HG02870 (cell line): ENCODE measurements around the gene PRUNE2.

Experiments
- ATAC-seq: cut with Tn5 transposase; IDR thresholded peaks from one replicate; pipeline ENCODE4 v1.9.1; 2021; ENCODE audit warnings: mild to moderate bottlenecking, moderate library complexity; ENCODE audit not compliant: unreplicated experiment

The PRUNE2 gene

DNA sequence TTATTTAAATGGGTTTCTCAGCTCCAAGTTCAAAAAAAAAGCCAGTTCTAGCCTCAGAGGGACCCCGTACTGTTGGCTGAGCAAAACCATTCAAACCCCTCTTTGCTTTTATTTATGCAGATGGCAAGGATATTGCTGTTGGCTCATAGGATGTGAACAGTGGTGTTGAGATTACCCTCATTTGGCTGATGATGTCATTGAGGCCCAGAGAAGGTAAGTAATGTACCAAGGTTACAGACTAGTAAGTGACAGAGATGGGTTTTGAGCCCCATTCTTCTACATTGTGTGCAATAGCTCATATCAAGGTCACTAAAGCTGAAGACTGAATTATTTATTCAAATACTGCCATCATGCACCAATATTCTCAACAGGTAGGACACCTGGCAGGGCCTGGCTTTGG lies 263.8 kb downstream of the PRUNE2 start:
- ATAC-seq = no peak

DNA sequence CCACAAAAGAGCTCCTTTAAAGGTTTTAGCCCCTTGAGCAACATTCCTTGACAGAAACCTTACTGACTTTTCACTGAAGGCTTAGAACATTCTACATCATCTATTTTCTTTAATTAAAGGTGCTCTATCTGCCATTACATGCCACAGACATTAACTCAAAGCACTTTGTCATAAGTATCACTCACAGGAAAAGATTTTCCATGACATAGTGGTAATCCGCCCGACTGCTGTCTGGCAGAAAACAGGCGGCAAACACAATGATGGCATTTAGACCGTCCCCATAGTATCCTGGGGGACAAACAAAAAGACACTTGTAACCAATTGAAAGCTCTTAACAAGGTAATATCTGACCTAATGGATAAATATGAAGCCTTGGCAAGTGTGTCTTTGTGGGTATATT lies 267.9 kb downstream of the PRUNE2 start:
- no peak for ATAC-seq

DNA sequence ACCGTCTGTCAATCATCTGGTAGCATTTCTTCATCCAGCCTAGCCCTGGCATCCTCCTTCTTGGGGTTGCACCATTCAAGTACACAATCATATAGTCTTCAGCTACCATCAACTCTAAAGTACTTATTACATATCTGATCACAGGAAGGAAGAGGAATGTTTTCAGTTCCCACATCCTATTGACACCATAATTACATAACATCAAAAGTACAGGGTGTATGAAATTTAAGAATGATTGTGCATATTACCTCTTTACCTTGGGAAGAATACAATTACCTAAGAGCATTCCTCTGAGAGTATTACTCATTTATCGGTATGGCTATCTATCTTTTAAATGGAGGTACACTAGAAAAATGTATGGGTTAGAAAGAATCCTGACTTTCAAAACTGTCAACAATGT lies 268.5 kb downstream of the PRUNE2 start:
- no peak for ATAC-seq

DNA sequence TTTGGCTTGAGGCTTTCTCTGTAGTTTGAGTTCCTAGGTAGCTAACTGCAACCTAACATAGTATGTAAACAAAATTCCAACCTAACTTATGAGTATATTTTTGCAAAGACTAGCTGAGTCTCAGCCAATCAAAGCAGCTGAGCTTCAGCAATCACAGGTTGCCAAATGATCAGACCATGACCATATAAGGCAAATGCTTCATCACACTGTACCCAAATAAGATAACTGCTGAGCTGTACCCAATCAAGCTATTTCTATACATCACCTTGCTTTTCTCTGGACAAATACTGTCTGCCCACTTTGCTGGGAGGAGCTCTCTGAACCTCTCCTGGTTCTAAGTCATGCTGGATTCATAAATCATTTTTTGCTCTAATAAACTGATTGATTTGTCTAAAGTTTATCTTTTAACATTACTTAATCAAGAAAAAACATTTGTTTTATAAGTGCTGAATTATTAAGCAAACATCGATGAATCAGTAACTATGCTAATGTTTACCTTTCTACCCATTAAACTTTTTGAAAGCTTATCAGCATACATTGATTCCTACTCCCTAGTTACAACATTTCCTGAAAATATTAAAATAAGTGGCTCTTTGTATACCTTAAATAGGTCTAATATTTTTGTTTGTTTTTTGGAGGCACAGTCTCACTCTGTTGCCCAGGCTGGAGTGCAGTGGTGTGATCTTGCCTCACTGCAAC lies 271.4 kb downstream of the PRUNE2 start:
- no peak for ATAC-seq

DNA sequence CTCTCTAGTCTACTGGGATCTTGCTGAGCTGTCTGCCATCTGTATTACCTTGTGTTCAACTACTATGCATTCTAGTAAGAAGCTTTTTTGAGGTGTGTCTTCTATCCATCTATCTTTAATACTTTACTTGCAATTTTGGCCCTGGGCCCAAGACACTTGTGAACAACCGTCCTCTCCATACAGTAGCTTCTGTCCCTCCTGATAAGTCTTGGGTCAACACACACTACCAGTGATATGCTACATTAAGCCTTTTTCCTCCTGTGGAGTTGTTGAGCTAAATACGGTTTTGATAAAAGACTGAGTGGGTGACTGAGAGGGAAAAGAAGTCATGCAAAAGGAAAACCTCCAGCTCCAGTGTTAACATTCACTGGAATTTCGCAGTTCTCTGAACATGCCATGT lies 275.0 kb downstream of the PRUNE2 start:
- ATAC-seq = no peak

DNA sequence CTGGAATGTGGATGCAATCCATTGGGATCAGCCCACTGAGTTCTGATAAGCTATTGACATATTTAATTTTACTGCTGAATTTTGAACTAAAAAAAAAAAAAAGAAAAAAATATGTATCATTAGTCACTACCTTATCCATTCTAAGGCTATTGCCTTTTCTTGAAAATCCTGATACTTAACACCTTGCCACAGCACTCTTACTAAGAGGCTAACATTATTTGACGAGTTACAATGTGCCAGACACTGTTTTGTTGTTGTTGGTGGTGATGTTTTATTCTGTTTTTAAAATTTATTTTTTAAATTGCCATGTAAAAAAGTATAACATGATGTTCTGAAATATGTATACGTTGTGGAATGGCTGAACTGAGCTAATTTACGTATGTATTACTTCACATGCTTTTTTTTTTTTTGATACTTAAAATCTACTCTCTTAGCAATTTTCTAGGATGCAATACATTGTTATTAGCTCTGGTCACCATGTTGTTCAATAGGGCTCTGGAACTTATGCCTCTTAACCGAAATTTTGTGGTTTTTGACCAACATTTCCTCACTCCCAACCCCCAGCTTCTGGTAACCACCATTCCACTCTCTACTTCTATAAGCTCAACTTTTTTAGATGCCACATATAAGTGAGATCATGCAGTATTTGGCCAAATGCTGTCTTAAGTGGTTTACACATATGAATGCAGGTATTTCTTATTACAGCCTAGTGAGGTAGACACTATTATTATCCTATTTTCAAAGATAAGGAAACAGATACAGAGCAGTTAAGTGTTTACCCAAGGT lies 276.5 kb downstream of the PRUNE2 start:
- ATAC-seq = no peak

DNA sequence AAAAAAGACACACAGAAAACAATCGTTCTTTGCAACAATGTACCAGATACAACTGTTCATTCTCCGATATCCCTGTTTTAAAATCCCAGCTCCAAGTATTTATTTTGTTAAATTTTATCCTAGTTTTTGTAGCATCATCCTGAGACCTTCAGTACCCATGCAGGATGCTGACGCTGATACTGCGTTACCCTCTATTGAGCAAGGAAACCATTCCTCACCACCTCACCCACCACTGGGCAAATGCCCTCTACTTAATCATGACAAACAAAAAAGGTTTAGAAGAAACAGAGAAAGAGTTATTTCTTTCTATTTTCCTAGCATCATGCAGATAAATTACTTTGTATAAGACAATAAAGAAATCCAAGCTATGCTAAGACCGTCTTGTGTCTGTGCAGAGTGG lies 277.8 kb downstream of the PRUNE2 start:
- ATAC-seq = no peak

DNA sequence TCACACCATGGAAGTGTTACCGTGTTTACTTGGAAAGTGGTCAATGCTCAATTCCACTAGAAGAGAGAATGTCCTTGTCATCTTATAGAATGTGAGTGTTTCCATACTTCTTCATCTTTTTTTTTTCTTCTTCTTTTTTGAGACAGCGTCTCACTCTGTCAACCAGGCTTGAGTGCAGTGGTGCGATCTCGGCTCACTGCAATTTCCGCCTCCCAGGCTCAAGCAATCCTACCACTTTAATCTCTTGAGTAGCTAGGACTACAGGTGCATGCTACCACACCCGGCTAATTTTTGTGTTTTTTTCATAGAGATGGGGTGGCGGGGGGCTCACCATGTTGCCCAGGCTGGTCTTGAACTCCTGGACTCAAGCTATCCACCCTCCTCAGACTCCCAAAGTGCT lies 278.9 kb downstream of the PRUNE2 start:
- no peak for ATAC-seq

DNA sequence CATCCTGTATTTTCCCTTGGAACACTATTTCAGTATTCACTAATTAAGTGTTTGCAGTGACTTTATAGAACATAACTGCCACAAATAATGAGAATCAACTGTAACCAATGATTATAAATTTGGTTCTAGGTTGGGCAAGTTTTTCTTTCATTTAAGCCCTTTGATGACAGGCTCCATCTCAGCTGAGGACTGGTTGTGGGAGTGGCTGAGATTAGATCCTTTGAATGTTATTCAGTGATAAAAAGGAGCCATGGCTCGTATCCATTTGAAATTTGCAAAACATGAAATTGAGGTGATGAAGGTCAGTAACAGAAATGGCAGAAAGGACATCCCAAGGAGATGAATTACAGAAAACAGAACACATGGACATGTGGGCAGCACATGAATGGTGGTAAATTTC lies 279.8 kb downstream of the PRUNE2 start:
- ATAC-seq = no peak

DNA sequence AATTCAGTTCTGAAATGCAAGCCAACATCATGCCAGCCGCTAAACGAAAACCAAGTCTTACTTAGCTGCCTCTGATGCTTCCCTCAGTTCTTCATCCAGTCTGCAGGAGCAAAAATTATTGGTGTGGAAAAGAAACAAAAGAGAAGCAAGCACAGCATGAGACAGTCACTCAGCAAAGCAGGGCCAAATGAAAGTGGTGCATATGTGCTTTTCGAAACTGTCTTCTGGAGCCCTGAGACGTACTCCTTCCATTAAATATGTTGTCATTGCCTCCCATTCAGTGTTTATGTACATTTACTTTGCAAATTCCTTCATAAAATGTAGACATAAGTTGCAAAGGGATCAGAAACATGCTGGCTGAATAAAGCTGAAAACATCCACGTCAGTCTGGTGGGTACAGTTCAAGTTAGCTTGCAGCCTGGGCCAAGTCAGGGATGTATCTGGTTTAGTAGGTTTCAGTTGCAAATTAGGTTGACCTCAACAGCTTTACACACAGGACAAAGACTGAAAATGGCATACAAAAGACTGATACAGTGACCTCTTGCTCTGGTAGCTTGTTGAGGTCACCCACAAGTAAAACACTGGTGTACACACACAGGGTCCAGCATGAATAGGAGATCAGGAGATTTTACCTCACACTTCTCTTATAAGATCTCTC lies 281.4 kb downstream of the PRUNE2 start:
- peak; percentile 97 for ATAC-seq

DNA sequence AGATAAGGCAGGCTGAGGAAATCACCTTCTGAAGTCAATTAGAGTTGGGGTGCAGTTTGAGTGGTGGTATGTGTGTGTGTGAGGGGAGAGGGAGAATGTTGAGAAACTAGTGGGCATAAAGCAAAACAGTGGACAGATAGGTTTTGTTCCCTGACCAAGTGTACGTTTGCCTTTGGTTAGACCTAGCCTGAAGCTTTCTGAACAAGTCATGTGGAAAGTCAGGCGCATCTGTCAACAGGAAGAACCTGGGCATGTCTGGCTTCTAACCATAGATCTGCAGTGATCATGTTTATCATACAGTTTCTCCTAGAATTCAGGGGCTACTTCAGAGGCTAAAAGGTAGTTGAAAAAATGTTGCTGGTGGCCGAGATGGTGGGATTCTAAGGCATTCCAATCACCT lies 284.9 kb downstream of the PRUNE2 start:
- no peak for ATAC-seq

DNA sequence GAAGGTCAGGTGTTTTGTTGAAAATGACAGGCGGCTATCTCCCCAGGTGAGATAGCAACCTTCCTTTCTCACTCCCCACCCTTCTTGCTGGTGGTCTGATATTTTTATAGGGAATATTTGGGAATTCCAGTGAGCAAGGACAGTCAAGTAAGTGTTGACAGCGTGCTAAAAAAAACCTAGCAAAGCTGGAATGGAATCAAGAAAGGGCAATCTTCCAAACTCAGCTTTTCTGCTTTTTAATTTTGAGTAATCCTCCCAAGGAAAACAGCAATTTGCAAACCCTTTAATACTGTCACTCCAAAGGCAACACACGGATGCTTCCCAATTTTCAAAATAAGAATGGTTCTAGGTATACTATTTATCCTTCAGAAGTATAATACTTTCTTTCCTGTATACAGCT lies 285.3 kb downstream of the PRUNE2 start:
- no peak for ATAC-seq

DNA sequence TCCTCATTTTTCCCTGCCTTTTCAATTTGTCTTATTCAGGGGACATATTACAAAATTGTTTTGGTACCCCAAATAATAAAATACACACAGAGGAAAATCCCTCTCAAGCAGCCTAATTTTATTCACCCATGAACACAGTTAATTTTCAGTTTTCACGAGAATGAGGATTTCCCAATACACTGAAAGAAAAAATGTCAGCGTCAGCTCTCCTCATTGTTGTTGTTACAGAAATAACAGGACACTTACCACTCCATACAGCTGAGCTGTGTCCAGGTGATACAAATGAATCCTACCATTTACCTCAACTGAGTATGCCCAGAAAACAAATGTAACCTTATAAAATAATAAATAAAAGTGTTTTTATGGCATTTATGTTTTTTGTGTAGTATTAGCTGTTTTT lies 286.3 kb downstream of the PRUNE2 start:
- ATAC-seq = no peak

DNA sequence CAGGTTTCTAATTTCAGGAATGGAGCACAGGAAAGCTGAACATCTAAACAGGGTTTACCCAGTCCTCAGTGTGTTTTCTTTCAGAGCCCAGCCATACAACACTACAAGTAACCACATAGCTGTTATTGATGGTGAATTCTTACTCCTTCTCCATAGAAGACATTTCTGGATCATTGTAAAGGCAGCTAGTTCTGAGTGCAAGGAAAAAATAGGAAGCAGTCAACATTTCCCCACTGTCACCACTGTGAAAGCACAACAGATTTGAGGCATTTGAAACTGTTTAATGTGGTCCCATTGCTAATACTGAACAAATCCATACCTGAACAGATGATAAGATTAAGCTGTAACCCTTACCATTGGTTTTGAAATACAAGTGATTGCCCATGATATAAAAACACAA lies 286.7 kb downstream of the PRUNE2 start:
- ATAC-seq = no peak

DNA sequence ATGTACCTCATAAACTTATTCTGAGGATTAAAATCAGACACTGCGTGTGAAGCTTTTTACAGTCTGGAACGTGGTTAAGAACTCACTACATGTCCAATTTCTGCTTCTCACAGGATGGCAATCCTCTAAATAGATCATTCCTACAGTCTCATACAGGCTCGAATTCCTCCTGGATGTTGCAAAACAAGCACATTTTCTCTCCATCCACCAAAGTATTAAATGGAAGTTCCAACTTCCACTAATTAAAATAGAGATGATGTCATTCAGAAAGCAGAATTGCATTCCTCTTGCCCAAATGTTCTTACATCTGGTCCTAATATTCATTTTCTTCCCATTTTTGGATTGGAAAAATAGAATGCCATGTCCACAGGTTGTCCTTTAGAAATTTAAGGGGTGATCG lies 287.2 kb downstream of the PRUNE2 start:
- no peak for ATAC-seq

DNA sequence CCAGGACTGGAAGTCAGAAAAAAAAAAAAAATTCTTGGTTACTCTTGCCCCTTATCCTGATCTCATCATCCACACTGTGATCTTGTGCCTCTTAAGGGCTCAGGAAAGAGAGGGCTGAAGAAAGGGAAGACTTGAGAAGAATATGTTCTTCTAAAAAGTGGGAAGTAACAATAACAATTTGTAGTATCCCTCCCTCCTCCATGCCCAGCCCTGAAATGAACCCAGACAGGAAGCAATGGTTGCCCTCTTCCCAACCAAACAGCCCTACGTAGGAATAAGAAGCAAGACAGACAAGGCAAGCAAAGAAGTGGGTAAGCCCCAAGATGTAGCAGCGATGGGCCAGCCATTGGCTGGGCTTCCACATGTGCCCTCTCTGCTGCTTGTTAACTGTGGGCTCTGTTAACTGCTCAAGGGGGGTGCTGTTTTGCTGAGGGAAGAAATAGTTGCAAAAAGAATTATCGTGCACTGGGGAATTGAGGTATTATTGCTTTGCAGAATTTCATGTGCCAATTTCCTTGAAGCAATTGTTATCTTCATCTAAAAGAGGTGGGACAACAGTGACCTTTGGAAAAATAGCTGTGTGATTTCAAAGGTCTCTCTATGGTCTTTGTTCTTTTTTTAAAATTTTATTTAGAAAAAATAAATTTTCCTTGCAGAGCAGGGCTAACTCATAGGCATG lies 288.3 kb downstream of the PRUNE2 start:
- ATAC-seq = no peak

DNA sequence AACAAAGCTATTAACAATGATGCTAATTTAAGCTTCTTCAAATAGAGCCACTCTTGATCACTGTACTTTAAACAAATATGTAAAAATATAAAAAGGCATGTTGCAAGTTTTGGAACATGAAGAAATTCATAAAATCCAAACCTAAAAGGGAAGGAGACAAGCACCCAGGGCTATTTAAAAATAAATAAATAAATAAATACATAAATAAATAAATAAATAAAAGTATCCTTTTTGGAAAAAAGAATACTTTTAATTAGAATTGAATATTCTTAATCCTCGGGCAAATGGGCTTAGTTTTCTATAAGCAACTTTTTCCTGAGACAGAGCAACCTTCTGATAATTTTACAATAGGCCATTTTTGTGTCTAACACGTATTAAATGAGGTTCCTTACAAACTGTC lies 289.1 kb downstream of the PRUNE2 start:
- no peak for ATAC-seq

DNA sequence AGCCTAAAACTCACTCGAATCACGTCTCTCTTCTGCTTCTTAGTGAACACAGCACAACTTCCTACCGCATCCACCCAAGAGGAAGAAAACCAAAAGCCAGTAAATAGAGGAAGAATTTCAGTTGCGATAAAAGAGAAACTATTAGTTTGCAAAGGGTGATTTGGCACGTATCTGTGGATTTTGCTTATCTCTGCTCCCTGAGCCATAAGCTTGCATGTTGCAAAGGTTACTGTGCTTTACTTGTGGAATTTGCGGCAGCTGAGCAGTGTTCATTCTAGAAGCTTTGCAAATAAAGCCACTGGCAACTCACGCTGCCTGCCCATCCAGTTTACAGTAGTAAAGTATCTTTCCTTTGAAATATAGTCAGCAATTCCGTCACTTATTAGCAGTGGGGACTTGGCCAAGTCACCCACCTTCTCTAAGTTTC lies 290.7 kb downstream of the PRUNE2 start:
- no peak for ATAC-seq

DNA sequence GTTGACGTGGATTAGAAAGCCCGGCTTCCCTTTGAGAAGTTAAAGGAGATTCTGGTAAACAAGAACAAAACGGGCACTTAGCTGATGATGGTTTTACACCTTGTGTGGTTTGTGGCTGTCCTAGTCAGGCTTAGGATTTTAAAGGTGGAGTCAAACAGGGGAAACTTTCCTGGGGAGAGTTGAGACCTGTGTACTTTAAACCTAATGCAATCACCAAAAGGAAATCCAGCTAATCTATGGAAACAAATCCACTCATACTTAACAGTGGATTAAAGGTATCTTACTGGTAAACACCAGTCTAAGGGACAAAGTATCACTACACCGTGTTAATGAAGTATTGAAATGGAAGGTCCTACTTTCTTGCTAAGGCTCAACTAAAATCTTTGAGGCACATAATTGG lies 291.9 kb downstream of the PRUNE2 start:
- ATAC-seq = no peak

DNA sequence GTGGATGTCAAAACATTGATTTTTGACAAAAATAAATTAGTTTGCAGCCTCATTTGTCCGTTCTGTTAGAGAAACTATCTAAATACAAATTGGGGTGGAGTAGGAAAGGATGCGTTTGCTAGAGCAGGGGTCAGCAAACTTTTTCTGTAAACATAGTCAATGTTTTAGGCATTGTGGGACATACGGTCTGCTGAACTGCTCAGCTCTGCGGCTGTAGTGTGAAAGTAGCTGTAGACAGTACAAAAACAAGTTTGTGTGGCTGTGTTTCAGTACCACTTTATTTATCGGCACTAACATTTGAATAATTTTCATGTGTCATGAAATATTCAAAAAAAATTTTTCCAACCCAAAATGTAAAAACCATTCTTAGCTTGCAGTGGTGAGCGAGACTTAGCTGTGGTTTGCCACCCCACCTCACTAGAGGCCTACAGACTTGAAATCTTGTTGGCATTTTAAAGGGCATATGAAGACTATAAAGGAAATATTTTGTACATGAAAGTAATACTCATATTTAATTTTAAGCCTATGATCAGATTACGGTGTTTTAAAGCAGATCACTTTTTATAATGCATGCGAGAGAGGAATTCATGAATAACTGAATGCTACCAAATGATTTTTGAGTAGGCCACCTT lies 292.6 kb downstream of the PRUNE2 start:
- no peak for ATAC-seq

DNA sequence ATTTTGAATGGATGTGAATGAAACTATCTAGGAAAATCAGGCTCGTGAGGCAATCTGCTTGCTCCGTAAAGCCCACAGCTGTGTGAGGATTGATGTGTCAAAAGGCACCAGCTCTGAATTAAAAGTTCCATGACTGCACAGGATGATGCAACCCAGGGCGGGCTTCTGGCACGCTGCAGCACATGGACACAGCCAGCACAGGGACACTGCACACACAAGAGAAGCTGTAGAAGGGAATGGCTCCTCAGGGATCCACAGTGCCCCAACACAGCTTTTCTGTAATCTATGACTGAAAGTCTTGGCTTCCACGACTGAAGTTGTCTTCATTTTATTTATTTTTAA lies 295.9 kb downstream of the PRUNE2 start:
- no peak for ATAC-seq
